ENCODE data around the gene POLDIP2.

- TF ChIP-seq, protein P1, sequence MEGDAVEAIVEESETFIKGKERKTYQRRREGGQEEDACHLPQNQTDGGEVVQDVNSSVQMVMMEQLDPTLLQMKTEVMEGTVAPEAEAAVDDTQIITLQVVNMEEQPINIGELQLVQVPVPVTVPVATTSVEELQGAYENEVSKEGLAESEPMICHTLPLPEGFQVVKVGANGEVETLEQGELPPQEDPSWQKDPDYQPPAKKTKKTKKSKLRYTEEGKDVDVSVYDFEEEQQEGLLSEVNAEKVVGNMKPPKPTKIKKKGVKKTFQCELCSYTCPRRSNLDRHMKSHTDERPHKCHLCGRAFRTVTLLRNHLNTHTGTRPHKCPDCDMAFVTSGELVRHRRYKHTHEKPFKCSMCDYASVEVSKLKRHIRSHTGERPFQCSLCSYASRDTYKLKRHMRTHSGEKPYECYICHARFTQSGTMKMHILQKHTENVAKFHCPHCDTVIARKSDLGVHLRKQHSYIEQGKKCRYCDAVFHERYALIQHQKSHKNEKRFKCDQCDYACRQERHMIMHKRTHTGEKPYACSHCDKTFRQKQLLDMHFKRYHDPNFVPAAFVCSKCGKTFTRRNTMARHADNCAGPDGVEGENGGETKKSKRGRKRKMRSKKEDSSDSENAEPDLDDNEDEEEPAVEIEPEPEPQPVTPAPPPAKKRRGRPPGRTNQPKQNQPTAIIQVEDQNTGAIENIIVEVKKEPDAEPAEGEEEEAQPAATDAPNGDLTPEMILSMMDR (conservative IDR thresholded peaks at IDR 0.05 in 1 of 2, IDR thresholded peaks at IDR 0.05 in 1 of 2; ENCODE audit: low read depth in 1 of 2, low read length in 2 of 2), result no peak
- no peak for TF ChIP-seq EZH2 (IDR thresholded peaks at IDR 0.05; ENCODE audit: low read length, missing control alignments)
These were observed 15.6 kb upstream of the POLDIP2 start for GRCh38 chr17:28372945-28373274.

All from fibroblast of lung (primary cell).